Activated T-helper 9 cell treated with anti-CD3 and anti-CD28 coated beads, Interleukin-2, amount 50 U/mL, for 16 hours (primary cell): ENCODE results near the gene PECR.
"Not testable (repeated sequence)": the region's sequence is repeated elsewhere in the genome, so short reads cannot be mapped to it uniquely, and the experiment has no call there.

Experiments
- DNase-seq: peaks from one replicate; pipeline ENCODE4 v3.0.0-alpha.2; 2020; ENCODE audit warnings: low read depth

Gene PECR

GRCh38 chr2:216002101-216002678 is 79.4 kb downstream of the PECR start:
- no peak for DNase-seq

GRCh38 chr2:216001216-216002100 is 80.2 kb downstream of the PECR start:
- no peak for DNase-seq

DNA sequence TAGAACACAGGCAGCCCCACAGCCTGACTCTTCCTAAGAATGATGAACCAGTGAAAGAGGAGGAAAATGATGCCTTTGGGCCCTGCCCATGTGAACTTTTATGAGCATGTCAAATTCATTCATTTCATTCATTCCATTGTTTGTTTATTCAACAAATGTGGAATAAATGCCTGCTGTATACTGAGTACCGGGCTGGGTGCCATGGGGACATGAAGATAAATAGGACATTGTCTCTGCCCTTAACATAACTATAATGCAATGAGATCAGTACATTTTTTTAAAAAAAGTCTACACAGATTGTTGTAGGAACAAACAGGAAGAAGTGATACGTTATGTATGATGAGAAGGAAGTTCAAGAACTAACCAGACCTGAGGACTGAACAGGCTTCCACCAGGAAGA is 83.0 kb downstream of the PECR start:
- no peak for DNase-seq

DNA sequence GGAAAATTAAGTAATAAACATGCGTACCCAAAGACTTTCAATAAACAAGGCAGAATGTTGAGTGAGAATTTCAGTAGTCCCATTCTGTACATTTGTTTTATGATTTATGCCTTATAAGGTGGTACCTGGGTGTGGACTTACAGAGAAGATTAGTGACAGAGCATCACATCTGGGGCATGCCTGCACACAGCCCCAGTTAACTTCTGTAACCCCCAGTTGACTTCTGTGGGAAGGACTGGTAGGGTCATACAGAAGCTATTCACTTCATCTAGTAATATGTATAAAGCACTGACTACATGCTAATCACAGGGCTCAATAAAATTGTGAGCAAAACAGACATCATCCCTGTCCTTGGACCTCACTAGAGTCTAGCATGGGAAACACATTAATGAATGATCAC is 84.4 kb downstream of the PECR start:
- no peak for DNase-seq

DNA sequence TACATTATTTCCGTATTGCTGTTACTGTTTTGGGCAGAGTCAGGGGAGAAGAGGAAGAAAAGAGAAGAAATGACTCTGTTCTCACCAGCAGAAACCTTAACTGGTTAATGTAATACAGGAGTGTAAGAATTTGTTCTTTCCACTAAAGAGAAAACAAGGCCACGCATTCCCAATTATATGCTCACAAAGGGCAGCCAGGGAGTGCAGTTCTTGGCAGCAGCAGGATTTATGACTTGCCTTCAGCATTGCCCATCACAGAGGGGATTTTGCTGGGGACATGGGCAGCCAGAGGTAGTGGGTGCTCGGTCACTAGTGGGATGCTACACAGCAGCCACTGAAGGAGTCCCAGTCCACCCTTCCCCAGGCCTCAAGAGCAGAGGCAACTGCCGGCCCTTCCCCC is 86.7 kb downstream of the PECR start:
- DNase-seq = no peak

- DNase-seq = not testable (repeated sequence)
These were observed 92.9 kb downstream of the PECR start for GRCh38 chr2:215988556-215989207.
